Heart right ventricle (tissue), 16 donors: ENCODE results near the gene CITED2. TPM values are rescaled to one million over a fixed set of nuclear protein-coding genes. Genes with fewer than 3 reads are reported as not detected.

ENCODE experiments used
- ATAC-seq, 8 donors: fragments of 200-7000 bp; cut with Tn5 transposase; one replicate each; pipeline ENCODE4 v1.9.1; 2020; ENCODE audit warnings: mild to moderate bottlenecking in 8 of 8, moderate library complexity in 8 of 8, moderate number of reproducible peaks in 1 of 8
- DNase-seq, 2 donors: peaks; one replicate each; pipeline ENCODE4 v3.0.0-alpha.2; 2020
- H3K27ac ChIP-seq, 10 donors: fragments of 200-600 bp; sonication (generic) in 2 of 10; one replicate each; pipeline versions ENCODE4 v1.5.0 to v1.8.0; 2020 to 2022; ENCODE audit warnings: mild to moderate bottlenecking in 3 of 10
- H3K27me3 ChIP-seq, 7 donors: fragments of 200-600 bp; one replicate each; pipeline ENCODE4 v1.8.0; 2021 to 2022; ENCODE audit warnings: mild to moderate bottlenecking in 2 of 7
- H3K36me3 ChIP-seq, 9 donors: fragments of 200-600 bp; sonication (generic) in 1 of 9; one replicate each; pipeline versions ENCODE4 v1.5.0 to v1.8.0; 2020 to 2022; ENCODE audit warnings: mild to moderate bottlenecking in 2 of 9
- H3K4me1 ChIP-seq, 9 donors: fragments of 200-600 bp; sonication (generic) in 1 of 9; one replicate each; pipeline versions ENCODE4 v1.5.0 to v1.8.0; 2020 to 2022; ENCODE audit warnings: mild to moderate bottlenecking in 4 of 9
- H3K4me3 ChIP-seq, 10 donors: fragments of 200-600 bp; sonication (generic) in 2 of 10; one replicate each; pipeline versions ENCODE4 v1.5.0 to v1.8.0; 2020 to 2022; ENCODE audit warnings: mild to moderate bottlenecking in 7 of 10, moderate library complexity in 2 of 10
- H3K9me3 ChIP-seq, 11 donors: fragments of 200-600 bp in 10 of 11; sonication (generic) in 2 of 11; one replicate each; pipeline versions ENCODE4 v1.5.0 to v1.8.0; 2013 to 2022; ENCODE audit warnings: mild to moderate bottlenecking in 2 of 11, control low read depth in 1 of 11, moderate library complexity in 1 of 11
- WGBS, 2 donors: extraction: QIAGEN DNeasy Blood & Tissue Kit; methylation state at CpG; one replicate each; pipeline ENCODE4 v1.1.7; 2013; ENCODE audit warnings: inconsistent platforms in 1 of 2; 5-methylcytosine and 5-hydroxymethylcytosine counted together
- intact Hi-C, 10 donors: fragments of 100-400 bp; cut with DNase I; formaldehyde crosslinking; loops; one replicate each; pipeline versions ENCODE4 v1.11.1 to v1.14.2; 2022
- polyA plus RNA-seq, 2 donors: library from polyadenylated mRNA; stranded (reverse); fragments of 200-250 nt; gene quantifications; one replicate each; pipeline ENCODE4 v1.2.3, GENCODE V29; 2013
- total RNA-seq, 10 donors: library from RNA; stranded (reverse); fragmentation: NEBNext Ultra II Directional in 3 of 10; extraction: Animal tissue kit (Norgen Biotek cat#: 25700) in 3 of 10; gene quantifications; one replicate each; pipeline versions ENCODE4 v1.2.1 to v1.2.4, GENCODE V29; 2021 to 2023
- TF ChIP-seq, protein P1 (sequence below), 9 donors: fragments of 200-600 bp; sonication (generic) in 2 of 9; IDR thresholded peaks; one replicate each; pipeline versions ENCODE4 v1.5.0 to v1.8.0; 2021 to 2022; ENCODE audit warnings: antibody characterized with exemption in 9 of 9, mild to moderate bottlenecking in 5 of 9, moderate library complexity in 1 of 9
- donor health status: Arrhythmogenic right ventricular cardiomyopathy.
- donor health status: ischemic (EF 13 %, LVEDD 7.1; RV severe dilation, severe dysfunction).
- donor health status: healthy with polysubstance abuse.
- donor health status: DM: no; HTN: yes; CAD: no.
- donor health status: DM: no; HTN: no; CAD: no.
- donor health status: ischemic (EF 25% LVEDD 6.9; RV normal size, moderate dysfunction).
- donor health status: ischemic (EF 25% LVEDD 5.7; RV mildly dilated, moderate dysfunction).
- donor health status: healthy.
- donor health status: DM: yes; HTN: yes; CAD: no.
- donor health status: Ischemic cardiomyopathy.
- donor health status: ischemic (EF 35%, LVEDD 5.7; RV mildly dilated, moderate dysfunction).
- donor health status: nonischemic (EF 11% LVEDD 7.7; RV severe dilation, severe dysfunction).
- donor health status: DM: yes; HTN: yes; CAD: no.
- donor health status: PGD.
- donor health status: ischemic (EF 29% LVEDD 5.4; RV normal size, mild dysfunction).
- donor health status: nonischemic (EF 23%, LVEDD 6.1; RV moderate dilation, normal function).

CITED2 gene
- total and polyA plus RNA-seq, 12 donors, result 9.9 to 215 (median 148) TPM

DNA sequence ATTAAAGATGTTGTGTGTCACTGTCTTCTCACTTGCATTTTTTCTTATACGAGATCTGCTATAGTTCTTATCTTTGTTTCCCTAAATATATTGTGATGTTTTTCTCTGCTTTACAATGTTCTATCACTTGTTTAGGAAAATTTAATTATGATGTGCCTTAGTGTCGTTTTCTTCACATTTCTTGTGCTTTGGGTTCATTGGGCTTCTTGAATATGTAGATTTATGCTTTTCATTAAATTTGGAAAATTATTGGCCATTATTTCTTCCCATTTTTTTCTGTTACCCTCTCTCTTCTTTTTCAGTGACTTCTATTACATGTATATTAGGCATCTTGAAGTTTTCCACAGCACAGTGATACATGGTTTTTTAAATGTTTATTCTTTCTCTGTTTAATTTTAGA is 33.4 kb downstream of the CITED2 start:
- no peak overlapping the region for H3K4me3 ChIP-seq
- DNase-seq (no peak), ATAC-seq (no peak)
- TF ChIP-seq, protein P1, sequence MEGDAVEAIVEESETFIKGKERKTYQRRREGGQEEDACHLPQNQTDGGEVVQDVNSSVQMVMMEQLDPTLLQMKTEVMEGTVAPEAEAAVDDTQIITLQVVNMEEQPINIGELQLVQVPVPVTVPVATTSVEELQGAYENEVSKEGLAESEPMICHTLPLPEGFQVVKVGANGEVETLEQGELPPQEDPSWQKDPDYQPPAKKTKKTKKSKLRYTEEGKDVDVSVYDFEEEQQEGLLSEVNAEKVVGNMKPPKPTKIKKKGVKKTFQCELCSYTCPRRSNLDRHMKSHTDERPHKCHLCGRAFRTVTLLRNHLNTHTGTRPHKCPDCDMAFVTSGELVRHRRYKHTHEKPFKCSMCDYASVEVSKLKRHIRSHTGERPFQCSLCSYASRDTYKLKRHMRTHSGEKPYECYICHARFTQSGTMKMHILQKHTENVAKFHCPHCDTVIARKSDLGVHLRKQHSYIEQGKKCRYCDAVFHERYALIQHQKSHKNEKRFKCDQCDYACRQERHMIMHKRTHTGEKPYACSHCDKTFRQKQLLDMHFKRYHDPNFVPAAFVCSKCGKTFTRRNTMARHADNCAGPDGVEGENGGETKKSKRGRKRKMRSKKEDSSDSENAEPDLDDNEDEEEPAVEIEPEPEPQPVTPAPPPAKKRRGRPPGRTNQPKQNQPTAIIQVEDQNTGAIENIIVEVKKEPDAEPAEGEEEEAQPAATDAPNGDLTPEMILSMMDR (IDR thresholded peaks at IDR 0.05), result no peak
- WGBS, 2 donors, result 86 to 96% methylated on average over 2 of the region's 2 CpGs
- peaks cover 0 to 7% (median 0%) of the 10 kb centered on the region in 11 donors for H3K9me3 ChIP-seq
- intact Hi-C loops, result no loop called here
- peaks cover 0 to 49% (median 8%) of the 10 kb centered on the region in 9 donors for H3K4me1 ChIP-seq
- H3K27me3 ChIP-seq, result no peaks in the 10 kb centered on the region
- no peak overlapping the region for H3K27ac ChIP-seq
- no peaks in the 10 kb centered on the region for H3K36me3 ChIP-seq

DNA sequence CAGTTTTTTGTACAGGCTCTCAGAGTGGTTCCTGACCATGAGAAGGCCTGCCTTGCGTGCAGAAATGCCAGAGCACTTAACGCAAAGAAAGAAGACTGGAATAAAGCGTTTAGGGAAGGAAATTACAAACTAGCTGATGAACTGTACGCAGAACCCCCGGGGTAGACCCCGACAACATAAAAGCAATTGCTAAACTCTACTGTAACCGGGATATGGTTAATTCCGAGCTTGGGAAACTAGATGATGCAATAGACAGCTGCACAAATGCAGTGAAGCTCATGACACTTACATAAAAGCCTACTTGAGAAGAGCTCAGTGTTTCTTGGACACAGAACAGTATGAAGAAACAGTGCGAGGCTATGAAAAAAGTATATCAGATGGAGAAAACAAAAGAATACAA is 35.7 kb downstream of the CITED2 start:
- H3K4me3 ChIP-seq, result no peak overlapping the region
- intact Hi-C loops, result loop anchor here in 1 of 10 donors (10.0 kb wide), 1 partner anchor 104 kb away; no protein-coding TSS in a partner anchor
- DNase-seq (no peak), ATAC-seq (peak in 7 of 8 donors; percentile 44 to 87 (median 74))
- peaks cover 0 to 68% (median 8%) of the 10 kb centered on the region in 9 donors for H3K4me1 ChIP-seq
- TF ChIP-seq, protein P1 (IDR thresholded peaks at IDR 0.05), result no peak
- 82 to 88% methylated on average over 9 of the region's 9 CpGs for WGBS, 2 donors
- H3K9me3 ChIP-seq, result peaks cover 0 to 7% (median 0%) of the 10 kb centered on the region in 11 donors
- peak overlapping the region in 7 of 10 donors; percentile 7 to 88 (median 49) for H3K27ac ChIP-seq
- H3K27me3 ChIP-seq, result no peaks in the 10 kb centered on the region
- no peaks in the 10 kb centered on the region for H3K36me3 ChIP-seq

DNA sequence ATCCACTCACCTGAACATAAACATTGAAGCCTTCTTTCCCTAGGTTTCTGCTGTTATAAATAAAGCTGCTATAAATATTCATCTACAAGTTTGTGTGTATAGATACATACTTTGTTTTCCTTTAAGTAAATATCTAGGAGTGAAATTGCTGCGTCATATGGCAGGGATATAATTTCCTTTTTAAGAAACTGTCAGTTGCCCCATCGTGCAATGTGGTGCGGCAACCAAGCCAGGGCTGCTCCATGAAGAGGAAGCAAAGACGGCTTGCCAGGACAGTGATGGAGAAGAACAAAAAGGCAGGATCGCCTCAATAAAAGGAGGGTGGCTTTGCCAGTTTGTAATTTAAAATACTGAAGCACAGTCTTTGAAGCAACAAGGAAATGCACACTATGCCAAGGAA is 36.6 kb downstream of the CITED2 start:
- TF ChIP-seq, protein P1 (IDR thresholded peaks at IDR 0.05), result no peak
- peak in 2 of 8 donors; percentile 29 to 34 for ATAC-seq
- Histone ChIP-seq H3K9me3 (peaks cover 0 to 4% (median 0%) of the 10 kb centered on the region in 11 donors), H3K27me3 (no peaks in the 10 kb centered on the region), H3K27ac (peak overlapping the region in 2 of 10 donors; percentile 65 to 88), H3K4me1 (peaks cover 0 to 59% (median 8%) of the 10 kb centered on the region in 9 donors), H3K36me3 (no peaks in the 10 kb centered on the region), H3K4me3 (no peak overlapping the region)
- 76 to 91% methylated on average over 5 of the region's 5 CpGs for WGBS, 2 donors
- intact Hi-C loops, result loop anchor here in 1 of 10 donors (10.0 kb wide), 1 partner anchor 103 kb away; no protein-coding TSS in a partner anchor
- DNase-seq, result no peak

DNA sequence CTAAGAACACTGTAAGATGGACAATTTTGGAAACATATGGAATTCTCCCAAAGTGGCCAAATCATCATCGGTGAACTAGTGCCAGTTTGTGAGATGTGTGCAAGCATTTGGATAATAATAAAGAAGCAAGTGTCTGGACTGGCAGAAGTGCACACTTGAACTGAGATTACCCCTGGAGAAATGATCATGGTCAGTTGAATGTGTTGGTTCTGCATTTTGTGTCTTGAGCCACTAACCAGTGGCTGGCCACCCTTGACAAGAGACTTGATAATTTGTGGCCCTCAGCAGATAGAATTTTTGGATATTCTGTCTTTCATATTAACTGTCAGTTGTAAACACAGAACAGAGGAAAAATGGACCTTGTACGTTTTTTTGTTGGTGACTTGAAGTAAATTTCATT is 37.4 kb downstream of the CITED2 start:
- ATAC-seq (no peak), DNase-seq (no peak)
- 86% methylated on average over 2 of the region's 2 CpGs for WGBS, 2 donors
- no peaks in the 10 kb centered on the region for H3K36me3 ChIP-seq
- intact Hi-C loops, result loop anchor here in 1 of 10 donors (10.0 kb wide), 1 partner anchor 102 kb away; no protein-coding TSS in a partner anchor
- no peaks in the 10 kb centered on the region for H3K27me3 ChIP-seq
- no peak overlapping the region for H3K4me3 ChIP-seq
- peaks cover 0 to 58% (median 8%) of the 10 kb centered on the region in 9 donors for H3K4me1 ChIP-seq
- TF ChIP-seq, protein P1 (IDR thresholded peaks at IDR 0.05), result no peak
- peak overlapping the region in 2 of 10 donors; percentile 22 to 88 for H3K27ac ChIP-seq
- no peaks in the 10 kb centered on the region for H3K9me3 ChIP-seq
